H9 (cell line): ENCODE results near the gene CST9L. TPM values are rescaled to one million over a fixed set of nuclear protein-coding genes. Genes with fewer than 3 reads are reported as not detected.
A peak's percentile ranks its signal among the peaks of the same experiment; 100 is the strongest.

Experiments
- DNase-seq: peaks from one replicate; pipeline ENCODE4 v3.0.0-alpha.2; 2017
- H2AFZ ChIP-seq: one replicate; pipeline ENCODE4 v1.6.1; 2013; ENCODE audit warnings: mild to moderate bottlenecking, low read length, control low read depth, moderate library complexity
- H2AK5ac ChIP-seq: 2 replicates; pipeline ENCODE4 v1.6.1; 2013; ENCODE audit warnings: low read length, control low read depth, mixed read lengths; ENCODE audit not compliant: insufficient read length
- H2BK120ac ChIP-seq: one replicate; pipeline ENCODE4 v1.6.1; 2013; ENCODE audit warnings: low read depth, mild to moderate bottlenecking, low read length, control low read depth, inconsistent platforms; ENCODE audit not compliant: poor library complexity, severe bottlenecking
- H2BK12ac ChIP-seq: 2 replicates; pipeline ENCODE4 v1.6.1; 2013; ENCODE audit warnings: low read length, control low read depth, mixed read lengths, low read depth; ENCODE audit not compliant: insufficient read length
- H2BK15ac ChIP-seq: 2 replicates; pipeline ENCODE4 v1.6.1; 2013; ENCODE audit warnings: low read depth, low read length, control low read depth
- H2BK20ac ChIP-seq: one replicate; pipeline ENCODE4 v1.6.1; 2013; ENCODE audit warnings: low read depth, mild to moderate bottlenecking, low read length, control low read depth, inconsistent platforms; ENCODE audit not compliant: poor library complexity, severe bottlenecking
- H2BK5ac ChIP-seq: 2 replicates; pipeline ENCODE4 v1.6.1; 2013; ENCODE audit warnings: low read length, control low read depth, mixed read lengths; ENCODE audit not compliant: insufficient read length
- H3K14ac ChIP-seq: 2 replicates; pipeline ENCODE4 v1.6.1; 2013; ENCODE audit warnings: low read length, control low read depth; ENCODE audit not compliant: insufficient read depth
- H3K18ac ChIP-seq: 2 replicates; pipeline ENCODE4 v1.6.1; 2013; ENCODE audit warnings: low read depth, mild to moderate bottlenecking, mixed read lengths, low read length, control low read depth; ENCODE audit not compliant: insufficient read length
- H3K23ac ChIP-seq: 2 replicates; pipeline ENCODE4 v1.6.1; 2013; ENCODE audit warnings: low read length, control low read depth, mixed read lengths, low read depth; ENCODE audit not compliant: insufficient read length
- H3K23me2 ChIP-seq: 2 replicates; pipeline ENCODE4 v1.6.1; 2013; ENCODE audit warnings: low read depth, mild to moderate bottlenecking, mixed read lengths, low read length, control low read depth; ENCODE audit not compliant: insufficient read length, poor library complexity, severe bottlenecking
- H3K27ac ChIP-seq: 2 replicates; pipeline ENCODE4 v1.5.1; 2013; ENCODE audit warnings: low read length, control low read depth, mixed read lengths, low read depth; ENCODE audit not compliant: insufficient read length
- H3K27me3 ChIP-seq: 2 replicates; pipeline ENCODE4 v1.6.1; 2013; ENCODE audit warnings: low read length, control low read depth, inconsistent platforms; ENCODE audit not compliant: insufficient read depth
- H3K4ac ChIP-seq: 2 replicates; pipeline ENCODE4 v1.6.1; 2013; ENCODE audit warnings: low read depth, mild to moderate bottlenecking, control low read depth, inconsistent platforms, low read length, moderate library complexity
- H3K4me1 ChIP-seq: 2 replicates; pipeline ENCODE4 v1.6.1; 2013; ENCODE audit warnings: low read length, control low read depth, inconsistent platforms; ENCODE audit not compliant: insufficient read depth
- H3K4me2 ChIP-seq: 2 replicates; pipeline ENCODE4 v1.6.1; 2013; ENCODE audit warnings: low read length, control low read depth, mixed read lengths; ENCODE audit not compliant: insufficient read length, insufficient read depth
- H3K56ac ChIP-seq: 2 replicates; pipeline ENCODE4 v1.6.1; 2013; ENCODE audit warnings: low read depth, mild to moderate bottlenecking, mixed read lengths, low read length, control low read depth; ENCODE audit not compliant: insufficient read length
- H3K79me1 ChIP-seq: 2 replicates; pipeline ENCODE4 v1.6.1; 2013; ENCODE audit warnings: low read depth, mild to moderate bottlenecking, moderate library complexity, low read length, control low read depth, inconsistent platforms; ENCODE audit not compliant: insufficient read depth, poor library complexity, severe bottlenecking
- H3K79me2 ChIP-seq: 2 replicates; pipeline ENCODE4 v1.6.1; 2013; ENCODE audit warnings: low read length, control low read depth, inconsistent platforms; ENCODE audit not compliant: insufficient read depth
- H3K9ac ChIP-seq: 2 replicates; pipeline ENCODE4 v1.6.1; 2013; ENCODE audit warnings: low read length, control low read depth, mixed read lengths; ENCODE audit not compliant: insufficient read length; ENCODE audit errors: extremely low read depth
- H3K9me3 ChIP-seq: one replicate; pipeline ENCODE4 v1.6.1; 2013; ENCODE audit warnings: low read depth, low read length, inconsistent platforms; ENCODE audit not compliant: control insufficient read depth
- H3T11ph ChIP-seq: one replicate; pipeline ENCODE4 v1.6.1; 2013; ENCODE audit warnings: mild to moderate bottlenecking, low read length, control low read depth, inconsistent platforms
- H4K20me1 ChIP-seq: one replicate; pipeline ENCODE4 v1.6.1; 2013; ENCODE audit not compliant: control insufficient read depth, insufficient read length, insufficient read depth
- H4K5ac ChIP-seq: 2 replicates; pipeline ENCODE4 v1.6.1; 2013; ENCODE audit warnings: low read depth, mild to moderate bottlenecking, mixed read lengths, low read length, control low read depth; ENCODE audit not compliant: insufficient read length
- H4K8ac ChIP-seq: replicated peaks from 2 replicates; pipeline ENCODE4 v1.6.1; 2013; ENCODE audit warnings: low read length, control low read depth, mixed read lengths, low read depth; ENCODE audit not compliant: insufficient read length
- H4K91ac ChIP-seq: 2 replicates; pipeline ENCODE4 v1.6.1; 2013; ENCODE audit warnings: low read depth, mild to moderate bottlenecking, moderate library complexity, mixed read lengths, low read length, control low read depth; ENCODE audit not compliant: insufficient read length
- H3K27ac Mint-ChIP-seq, 3 experiments: 2 replicates in 2 of 3; 3 replicates in 1 of 3; pipeline ENCODE4 v1.8.0; 2020 to 2021; ENCODE audit warnings: mixed read lengths in 3 of 3, mild to moderate bottlenecking in 1 of 3, moderate library complexity in 1 of 3
- H3K27me3 Mint-ChIP-seq: 2 replicates; pipeline ENCODE4 v1.8.0; 2021; ENCODE audit warnings: low read depth, mild to moderate bottlenecking, moderate library complexity, mixed read lengths
- H3K36me3 Mint-ChIP-seq, 3 experiments: 2 replicates in 2 of 3; 3 replicates in 1 of 3; pipeline ENCODE4 v1.8.0; 2020 to 2021; ENCODE audit warnings: low read depth in 3 of 3, mixed read lengths in 3 of 3; ENCODE audit not compliant: insufficient read depth in 1 of 3
- H3K4me1 Mint-ChIP-seq, 2 experiments: 2 replicates each; pipeline ENCODE4 v1.8.0; 2020; ENCODE audit warnings: mixed read lengths in 2 of 2
- H3K4me3 Mint-ChIP-seq, 2 experiments: 2 replicates in 1 of 2; 3 replicates in 1 of 2; pipeline ENCODE4 v1.8.0; 2020 to 2021; ENCODE audit warnings: mild to moderate bottlenecking in 2 of 2, mixed read lengths in 2 of 2, moderate library complexity in 1 of 2
- H3K9me3 Mint-ChIP-seq, 2 experiments: 2 replicates in 1 of 2; 3 replicates in 1 of 2; pipeline ENCODE4 v1.8.0; 2020; ENCODE audit warnings: mild to moderate bottlenecking in 2 of 2, mixed read lengths in 2 of 2, moderate library complexity in 1 of 2
- WGBS: extraction: QIAGEN DNeasy Blood & Tissue Kit; methylation state at CpG from one replicate; pipeline ENCODE4 v1.1.7; 2013; ENCODE audit warnings: missing lambda C conversion rate, low lambda C conversion rate, mixed read lengths; ENCODE audit not compliant: insufficient read length; ENCODE audit errors: extremely low coverage; 5-methylcytosine and 5-hydroxymethylcytosine counted together
- total RNA-seq: library from RNA; stranded (reverse); gene quantifications from 2 replicates; pipeline ENCODE4 v1.2.1, GENCODE V29; 2021
- TF ChIP-seq, protein P1 (sequence below): fragments of 200-600 bp; sonication (generic); conservative IDR thresholded peaks from 3 replicates; pipeline ENCODE4 v1.8.0; 2021; ENCODE audit warnings: antibody characterized with exemption, mild to moderate bottlenecking

The CST9L gene
- total RNA-seq, 1 experiment from 2014 or later = not detected

DNA sequence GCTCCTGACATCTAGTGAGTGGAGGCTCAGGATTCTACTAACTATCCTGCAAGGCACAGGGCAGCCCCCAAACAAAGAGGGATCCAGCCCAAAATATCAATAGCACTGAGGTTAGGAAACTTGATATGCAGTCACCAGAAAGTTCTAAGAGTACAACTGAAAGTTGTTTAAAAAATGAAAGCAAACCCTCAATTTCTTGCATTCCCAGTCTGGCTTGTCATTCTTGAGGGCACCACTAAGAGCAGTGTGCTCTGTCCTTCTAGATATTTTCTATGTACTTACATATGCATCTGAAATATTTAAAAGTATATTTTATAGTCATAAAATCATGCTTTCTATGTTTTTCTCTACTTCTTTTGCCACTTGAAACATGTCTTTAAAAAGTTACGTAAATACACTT lies 41.4 kb downstream of the CST9L start:
- Histone ChIP-seq H2BK20ac (no peak overlapping the region), H3K79me1 (no peaks in the 10 kb centered on the region), H3K18ac (no peak overlapping the region), H3K23me2 (no peaks in the 10 kb centered on the region), H2AK5ac (no peak overlapping the region), H3K9ac (no peak overlapping the region), H3K4me2 (no peak overlapping the region), H3K14ac (no peak overlapping the region), H2BK12ac (no peak overlapping the region), H3K79me2 (no peaks in the 10 kb centered on the region), H3K23ac (no peak overlapping the region), H4K20me1 (no peaks in the 10 kb centered on the region), H3K27me3 (no peaks in the 10 kb centered on the region), H4K91ac (no peak overlapping the region), H2BK5ac (no peak overlapping the region), H3K4ac (no peak overlapping the region), H2BK120ac (no peak overlapping the region), H3K4me1 (peaks cover 3% of the 10 kb centered on the region; the same call in 1 of the 2 replicates), H4K5ac (no peak overlapping the region), H2BK15ac (no peak overlapping the region), H4K8ac (no peak overlapping the region), H3K9me3 (no peaks in the 10 kb centered on the region), H2AFZ (no peak overlapping the region), H3K56ac (no peak overlapping the region), H3K27ac (no peak overlapping the region), H3T11ph (no peak overlapping the region)
- Mint-ChIP-seq H3K4me3 (no peak overlapping the region), H3K36me3 (peaks cover 23 to 32% (median 26%) of the 10 kb centered on the region in 3 experiments), H3K27me3 (peaks cover 8% of the 10 kb centered on the region; the same call in 1 of the 2 replicates), H3K9me3 (peaks cover 29 to 31% of the 10 kb centered on the region in 2 experiments), H3K4me1 (peaks cover 37 to 43% of the 10 kb centered on the region in 2 experiments), H3K27ac (no peak overlapping the region)
- DNase-seq = no peak
- no CpG with 5 or more reads among the region's 1 CpG for WGBS
- TF ChIP-seq, protein P1, sequence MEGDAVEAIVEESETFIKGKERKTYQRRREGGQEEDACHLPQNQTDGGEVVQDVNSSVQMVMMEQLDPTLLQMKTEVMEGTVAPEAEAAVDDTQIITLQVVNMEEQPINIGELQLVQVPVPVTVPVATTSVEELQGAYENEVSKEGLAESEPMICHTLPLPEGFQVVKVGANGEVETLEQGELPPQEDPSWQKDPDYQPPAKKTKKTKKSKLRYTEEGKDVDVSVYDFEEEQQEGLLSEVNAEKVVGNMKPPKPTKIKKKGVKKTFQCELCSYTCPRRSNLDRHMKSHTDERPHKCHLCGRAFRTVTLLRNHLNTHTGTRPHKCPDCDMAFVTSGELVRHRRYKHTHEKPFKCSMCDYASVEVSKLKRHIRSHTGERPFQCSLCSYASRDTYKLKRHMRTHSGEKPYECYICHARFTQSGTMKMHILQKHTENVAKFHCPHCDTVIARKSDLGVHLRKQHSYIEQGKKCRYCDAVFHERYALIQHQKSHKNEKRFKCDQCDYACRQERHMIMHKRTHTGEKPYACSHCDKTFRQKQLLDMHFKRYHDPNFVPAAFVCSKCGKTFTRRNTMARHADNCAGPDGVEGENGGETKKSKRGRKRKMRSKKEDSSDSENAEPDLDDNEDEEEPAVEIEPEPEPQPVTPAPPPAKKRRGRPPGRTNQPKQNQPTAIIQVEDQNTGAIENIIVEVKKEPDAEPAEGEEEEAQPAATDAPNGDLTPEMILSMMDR = peak; percentile 28; the same call in 1 of the 3 replicates
